Measurements from ENCODE around the gene ALAS2.
"Not testable (repeated sequence)": the region's sequence is repeated elsewhere in the genome, so short reads cannot be mapped to it uniquely, and the experiment has no call there.

ALAS2 gene

GRCh38 chrX:55030271-55031205 is at the start of gene ALAS2:
Gene ALAS2 (minus strand): TSS chrX:55030977. CDS start chrX:55026000, 4,977 bp downstream.
- DNase-seq (ENCODE audit: low read depth): no peak

GRCh38 chrX:55074851-55075467 is 44.2 kb upstream of the ALAS2 start, which contains the start of gene PAGE2B:
Gene PAGE2B (plus strand): TSS chrX:55075030. CDS start chrX:55076042, 1,012 bp downstream.
- no peak for DNase-seq (ENCODE audit: low read depth)

GRCh38 chrX:55072286-55072685 is 41.5 kb upstream of the ALAS2 start:
- no peak for DNase-seq (ENCODE audit: low read depth)

- DNase-seq (ENCODE audit: low read depth): not testable (repeated sequence)
These were observed 36.4 kb upstream of the ALAS2 start for GRCh38 chrX:55067180-55067579.

GRCh38 chrX:55057675-55058249 is 27.0 kb upstream of the ALAS2 start:
- peak; percentile 10 for DNase-seq (ENCODE audit: low read depth)

GRCh38 chrX:55056820-55057674 is 26.3 kb upstream of the ALAS2 start:
- DNase-seq (ENCODE audit: low read depth): no peak

GRCh38 chrX:55050599-55050998 is 19.8 kb upstream of the ALAS2 start:
- DNase-seq (ENCODE audit: low read depth): not testable (repeated sequence)

- DNase-seq (ENCODE audit: low read depth): no peak
These were observed 10.7 kb upstream of the ALAS2 start for GRCh38 chrX:55041514-55041913.

GRCh38 chrX:55039471-55039870 is 8.7 kb upstream of the ALAS2 start:
- DNase-seq (ENCODE audit: low read depth): no peak

- DNase-seq (ENCODE audit: low read depth): no peak
These were observed 2.7 kb upstream of the ALAS2 start for GRCh38 chrX:55033429-55033828.

GRCh38 chrX:55029291-55029690 is 1.5 kb downstream of the ALAS2 start:
- DNase-seq (ENCODE audit: low read depth): no peak

- DNase-seq (ENCODE audit: low read depth): no peak
These were observed 2.2 kb downstream of the ALAS2 start for GRCh38 chrX:55028611-55029010.

GRCh38 chrX:55028040-55028439 is 2.7 kb downstream of the ALAS2 start:
- no peak for DNase-seq (ENCODE audit: low read depth)

- DNase-seq (ENCODE audit: low read depth): no peak
These were observed 3.9 kb downstream of the ALAS2 start for GRCh38 chrX:55026840-55027239.

GRCh38 chrX:55026143-55026542 is 4.6 kb downstream of the ALAS2 start:
- DNase-seq (ENCODE audit: low read depth): no peak

GRCh38 chrX:55014897-55015299 is 15.9 kb downstream of the ALAS2 start:
- DNase-seq (ENCODE audit: low read depth): no peak

GRCh38 chrX:55011294-55011693 is 19.5 kb downstream of the ALAS2 start:
- no peak for DNase-seq (ENCODE audit: low read depth)

- DNase-seq (ENCODE audit: low read depth): no peak
These were observed 22.0 kb downstream of the ALAS2 start for GRCh38 chrX:55008571-55009358.

- DNase-seq (ENCODE audit: low read depth): no peak
These were observed 23.1 kb downstream of the ALAS2 start for GRCh38 chrX:55007656-55008055.

- no peak for DNase-seq (ENCODE audit: low read depth)
These were observed 23.8 kb downstream of the ALAS2 start for GRCh38 chrX:55006827-55007621.

All from fibroblast of the conjunctiva (primary cell).